ENCODE results near the gene KCNIP1.

Gene KCNIP1

GRCh38 chr5:170655920-170656319 is 152.1 kb downstream of the KCNIP1 start:
- no peak for TF ChIP-seq CTCF (conservative IDR thresholded peaks at IDR 0.05)
- H3K27ac ChIP-seq, result no peak overlapping the region

GRCh38 chr5:170656346-170656745 is 152.5 kb downstream of the KCNIP1 start:
- H3K27ac ChIP-seq, result no peak overlapping the region
- no peak for TF ChIP-seq CTCF (conservative IDR thresholded peaks at IDR 0.05)

DNA sequence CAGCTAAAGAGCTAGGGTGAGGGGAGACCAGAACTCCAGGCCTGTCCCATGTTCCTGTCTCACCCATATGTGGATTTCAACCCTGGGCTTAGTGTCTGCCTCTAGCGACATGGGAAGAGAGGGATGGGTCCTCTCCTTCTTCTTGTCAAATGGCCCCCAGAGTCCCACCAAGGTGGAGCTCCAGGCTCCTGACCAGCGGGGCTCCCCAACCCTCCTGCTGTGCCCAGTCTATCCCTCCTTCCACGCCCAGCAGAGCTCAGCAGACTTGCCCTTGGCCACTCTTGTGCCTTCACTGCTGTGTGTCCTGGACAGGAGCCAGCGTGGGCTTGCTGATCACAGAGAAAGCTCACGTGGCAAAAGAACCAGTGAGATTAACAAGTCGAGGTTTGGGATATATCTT is 156.7 kb downstream of the KCNIP1 start:
- TF ChIP-seq CTCF (conservative IDR thresholded peaks at IDR 0.05), result no peak
- no peak overlapping the region for H3K27ac ChIP-seq

DNA sequence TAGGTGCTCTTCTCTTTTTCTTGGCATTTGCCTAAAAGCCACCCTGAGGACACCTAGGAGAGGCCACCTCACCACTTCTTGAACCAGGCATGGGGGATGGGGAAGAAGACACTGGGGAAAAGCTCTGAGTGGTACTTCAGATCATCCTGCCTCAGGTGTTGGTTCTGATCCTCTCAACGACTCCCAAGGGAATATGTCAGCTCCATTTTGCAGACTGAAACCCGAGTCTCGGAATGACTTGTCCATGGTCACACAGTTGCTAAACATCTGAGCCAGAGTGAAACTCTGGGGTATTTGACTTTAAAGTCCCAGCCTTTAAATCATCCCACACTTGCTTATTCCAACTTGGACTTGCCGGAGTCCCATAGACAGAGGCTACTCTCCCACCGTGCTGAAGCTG is 159.1 kb downstream of the KCNIP1 start:
- no peak overlapping the region for H3K27ac ChIP-seq
- TF ChIP-seq CTCF (conservative IDR thresholded peaks at IDR 0.05), result no peak

DNA sequence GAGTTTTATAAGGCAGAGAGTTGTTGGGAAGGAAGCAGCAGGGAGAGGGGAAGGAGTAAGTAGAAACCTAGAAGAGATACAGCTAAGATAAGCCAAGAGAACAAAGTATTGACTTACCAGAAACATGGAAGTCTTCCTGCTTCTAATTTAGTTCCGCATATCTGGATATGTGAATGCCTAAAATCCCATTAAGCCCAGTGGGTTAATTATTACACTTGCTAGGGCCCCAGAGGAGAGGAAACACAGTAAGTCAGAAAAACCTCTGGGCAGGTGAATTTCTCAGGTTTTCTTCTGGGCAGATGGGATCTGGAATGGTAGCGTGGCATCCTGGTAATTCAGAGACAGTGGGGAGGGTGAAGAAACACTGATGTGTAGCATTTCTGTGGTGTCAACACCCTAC is 175.0 kb downstream of the KCNIP1 start:
- H3K27ac ChIP-seq, result no peak overlapping the region
- TF ChIP-seq CTCF (conservative IDR thresholded peaks at IDR 0.05), result no peak

DNA sequence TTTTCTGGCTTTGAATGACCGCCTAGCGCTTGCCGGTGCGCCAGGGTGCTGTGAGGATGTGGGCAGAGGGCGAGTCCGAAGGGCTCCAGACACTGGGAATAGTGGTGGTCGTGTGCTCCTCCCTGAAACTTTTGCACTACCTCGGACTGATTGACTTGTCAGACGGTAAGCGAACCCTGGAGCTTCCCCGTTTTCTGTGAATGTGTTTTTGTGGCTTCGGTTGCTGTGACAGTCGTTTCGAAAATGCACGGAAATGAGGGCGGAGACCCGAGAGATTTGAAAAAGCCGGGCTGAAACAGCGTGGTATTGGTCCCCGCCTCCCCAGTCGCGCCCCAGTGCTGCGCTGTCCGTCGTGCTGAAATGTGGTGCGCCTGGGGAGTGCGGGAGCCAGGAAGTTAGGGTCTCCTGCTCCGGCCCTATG is 177.2 kb downstream of the KCNIP1 start:
- TF ChIP-seq CTCF (conservative IDR thresholded peaks at IDR 0.05), result no peak
- H3K27ac ChIP-seq, result no peak overlapping the region

DNA sequence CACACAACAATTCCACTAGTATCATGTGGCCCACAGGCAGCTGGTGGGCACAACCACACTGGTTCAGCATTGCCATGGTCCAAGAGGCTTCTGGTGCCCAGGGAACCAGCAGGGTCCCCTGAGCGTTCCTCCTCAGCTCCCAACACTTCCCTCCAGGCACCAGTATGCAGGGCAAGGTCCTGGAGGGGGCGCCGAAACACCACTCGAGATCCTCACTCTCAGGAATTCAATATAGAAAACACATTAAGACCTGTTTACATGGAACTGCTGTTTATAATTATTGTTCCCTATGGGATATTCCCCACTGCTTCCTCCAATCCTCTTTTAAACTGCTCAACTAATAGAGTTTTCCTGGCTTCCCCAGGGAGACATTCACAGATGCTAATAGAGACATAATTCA is 187.8 kb downstream of the KCNIP1 start:
- no peak overlapping the region for H3K27ac ChIP-seq
- no peak; the same call in 1 of the 2 replicates for TF ChIP-seq CTCF (conservative IDR thresholded peaks at IDR 0.05)

- TF ChIP-seq CTCF (conservative IDR thresholded peaks at IDR 0.05), result no peak
- H3K27ac ChIP-seq, result no peak overlapping the region
Observed at GRCh38 chr5:170693701-170694100, 189.9 kb downstream of the KCNIP1 start.
